Suprapubic skin (tissue), 4 donors: Measurements from ENCODE around the gene MYO9A. TPM values are rescaled to one million over a fixed set of nuclear protein-coding genes. Genes with fewer than 3 reads are reported as not detected.
"Not testable (repeated sequence)": the region's sequence is repeated elsewhere in the genome, so short reads cannot be mapped to it uniquely, and the experiment has no call there.

Source experiments
- DNase-seq, 2 donors: peaks; one replicate each; pipeline ENCODE4 v3.0.0-alpha.2; 2019; ENCODE audit warnings: low spot score in 2 of 2
- H3K27ac ChIP-seq: fragments of 200-600 bp; sonication (generic); one replicate; pipeline ENCODE4 v1.5.1; 2019
- H3K27me3 ChIP-seq: fragments of 200-600 bp; sonication (generic); one replicate; pipeline ENCODE4 v1.5.1; 2019
- H3K36me3 ChIP-seq: fragments of 200-600 bp; sonication (generic); one replicate; pipeline ENCODE4 v1.5.1; 2019
- H3K4me1 ChIP-seq: fragments of 200-600 bp; sonication (generic); one replicate; pipeline ENCODE4 v1.5.1; 2019
- H3K4me3 ChIP-seq: fragments of 200-600 bp; sonication (generic); one replicate; pipeline ENCODE4 v1.5.1; 2019; ENCODE audit warnings: mild to moderate bottlenecking
- H3K9me3 ChIP-seq: fragments of 200-600 bp; sonication (generic); one replicate; pipeline ENCODE4 v1.5.1; 2019
- EP300 ChIP-seq: sonication (generic); formaldehyde crosslinking; IDR thresholded peaks from one replicate; pipeline ENCODE4 v1.6.1; 2017; ENCODE audit warnings: antibody characterized with exemption
- POLR2A ChIP-seq, 2 donors: fragments of 450-650 bp; IDR thresholded peaks; one replicate each; pipeline ENCODE4 v1.6.1; 2017; ENCODE audit warnings: antibody characterized with exemption in 2 of 2, mild to moderate bottlenecking in 2 of 2, moderate library complexity in 2 of 2
- POLR2AphosphoS5 ChIP-seq, 3 donors: sonication (generic); formaldehyde crosslinking; IDR thresholded peaks; one replicate each; pipeline ENCODE4 v1.6.1; 2017; ENCODE audit warnings: antibody characterized with exemption in 3 of 3
- WGBS: methylation state at CpG from one replicate; pipeline ENCODE4 v1.1.5; 2018; 5-methylcytosine and 5-hydroxymethylcytosine counted together
- total RNA-seq, 4 donors: library from RNA; depleted of rRNA; stranded (reverse); fragments of >200 nt; gene quantifications; one replicate each; pipeline ENCODE4 v1.1.0, GENCODE V29; 2016
- TF ChIP-seq, protein P1 (sequence below), 2 donors: fragments of 200-600 bp in 1 of 2; fragments of 450-650 bp in 1 of 2; sonication (generic) in 1 of 2; IDR thresholded peaks; one replicate each; pipeline ENCODE4 v1.5.1; 2016 to 2019; ENCODE audit warnings: antibody characterized with exemption in 2 of 2, mild to moderate bottlenecking in 1 of 2, moderate library complexity in 1 of 2

The MYO9A gene
- total RNA-seq, 4 donors from 2014 or later, result 54.0 to 89.7 (median 61.8) TPM

DNA sequence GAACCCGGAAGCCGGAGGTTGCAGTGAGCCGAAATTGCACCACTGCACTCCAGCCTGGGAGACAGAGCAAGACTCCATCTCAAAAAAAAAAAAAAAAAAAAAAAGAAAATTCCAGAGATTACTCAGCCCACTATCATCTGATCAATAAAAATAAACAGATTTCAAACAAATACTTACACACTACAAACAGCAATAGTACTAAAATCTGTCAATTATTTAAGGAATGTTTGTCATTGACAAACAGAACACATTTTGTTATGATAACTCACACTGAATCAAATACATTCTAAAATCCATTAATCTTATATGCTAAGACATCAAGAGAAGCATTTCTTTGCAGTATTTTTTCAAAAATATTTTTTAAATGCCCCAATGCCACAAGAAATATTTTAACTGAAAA lies 7.6 kb downstream of the MYO9A start:
- peaks cover 13% of the 10 kb centered on the region for H3K4me1 ChIP-seq
- no peak overlapping the region for H3K27ac ChIP-seq

DNA sequence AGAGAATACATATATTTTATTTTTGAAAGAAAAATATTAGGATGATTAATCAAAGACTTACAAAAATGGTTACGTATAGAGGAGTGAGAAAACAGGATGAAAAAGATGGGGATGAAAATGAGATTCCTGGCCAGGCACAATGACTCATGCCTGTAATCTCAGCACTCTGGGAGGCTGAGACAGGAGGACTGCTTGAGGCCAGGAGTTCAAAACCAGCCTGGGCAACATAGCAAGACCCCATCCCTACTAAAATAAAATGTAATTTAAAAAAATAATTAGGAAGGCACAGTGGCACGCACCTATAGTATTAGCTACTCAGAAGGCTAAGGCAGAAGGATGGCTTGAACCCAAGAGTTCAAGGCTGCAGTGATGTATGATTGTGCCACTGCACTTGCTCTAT lies 11.9 kb downstream of the MYO9A start:
- H3K36me3 ChIP-seq, result no peaks in the 10 kb centered on the region
- peaks cover 7% of the 10 kb centered on the region for H3K4me1 ChIP-seq
- no peak overlapping the region for H3K4me3 ChIP-seq
- 88% methylated on average over 2 of the region's 2 CpGs for WGBS
- H3K27me3 ChIP-seq, result no peaks in the 10 kb centered on the region
- TF ChIP-seq EP300 (no peak), POLR2AphosphoS5 (IDR thresholded peaks at IDR 0.05) (no peak), POLR2A (IDR thresholded peaks at IDR 0.05) (no peak)
- TF ChIP-seq, protein P1, sequence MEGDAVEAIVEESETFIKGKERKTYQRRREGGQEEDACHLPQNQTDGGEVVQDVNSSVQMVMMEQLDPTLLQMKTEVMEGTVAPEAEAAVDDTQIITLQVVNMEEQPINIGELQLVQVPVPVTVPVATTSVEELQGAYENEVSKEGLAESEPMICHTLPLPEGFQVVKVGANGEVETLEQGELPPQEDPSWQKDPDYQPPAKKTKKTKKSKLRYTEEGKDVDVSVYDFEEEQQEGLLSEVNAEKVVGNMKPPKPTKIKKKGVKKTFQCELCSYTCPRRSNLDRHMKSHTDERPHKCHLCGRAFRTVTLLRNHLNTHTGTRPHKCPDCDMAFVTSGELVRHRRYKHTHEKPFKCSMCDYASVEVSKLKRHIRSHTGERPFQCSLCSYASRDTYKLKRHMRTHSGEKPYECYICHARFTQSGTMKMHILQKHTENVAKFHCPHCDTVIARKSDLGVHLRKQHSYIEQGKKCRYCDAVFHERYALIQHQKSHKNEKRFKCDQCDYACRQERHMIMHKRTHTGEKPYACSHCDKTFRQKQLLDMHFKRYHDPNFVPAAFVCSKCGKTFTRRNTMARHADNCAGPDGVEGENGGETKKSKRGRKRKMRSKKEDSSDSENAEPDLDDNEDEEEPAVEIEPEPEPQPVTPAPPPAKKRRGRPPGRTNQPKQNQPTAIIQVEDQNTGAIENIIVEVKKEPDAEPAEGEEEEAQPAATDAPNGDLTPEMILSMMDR (IDR thresholded peaks at IDR 0.05), result no peak
- no peak for DNase-seq
- H3K9me3 ChIP-seq, result no peaks in the 10 kb centered on the region
- no peak overlapping the region for H3K27ac ChIP-seq

More for the DNA sequence above, 7.6 kb downstream of the MYO9A start:
- no peak for TF ChIP-seq POLR2A (IDR thresholded peaks at IDR 0.05)
- no peak for TF ChIP-seq EP300
- TF ChIP-seq, protein P1 (IDR thresholded peaks at IDR 0.05), result no peak
- no peak for TF ChIP-seq POLR2AphosphoS5 (IDR thresholded peaks at IDR 0.05)
- H3K4me3 ChIP-seq, result no peak overlapping the region
- DNase-seq, result no peak
- no peaks in the 10 kb centered on the region for H3K9me3 ChIP-seq
- WGBS, result 77% methylated on average over 3 of the region's 3 CpGs
- H3K27me3 ChIP-seq, result no peaks in the 10 kb centered on the region
- H3K36me3 ChIP-seq, result no peaks in the 10 kb centered on the region

DNA sequence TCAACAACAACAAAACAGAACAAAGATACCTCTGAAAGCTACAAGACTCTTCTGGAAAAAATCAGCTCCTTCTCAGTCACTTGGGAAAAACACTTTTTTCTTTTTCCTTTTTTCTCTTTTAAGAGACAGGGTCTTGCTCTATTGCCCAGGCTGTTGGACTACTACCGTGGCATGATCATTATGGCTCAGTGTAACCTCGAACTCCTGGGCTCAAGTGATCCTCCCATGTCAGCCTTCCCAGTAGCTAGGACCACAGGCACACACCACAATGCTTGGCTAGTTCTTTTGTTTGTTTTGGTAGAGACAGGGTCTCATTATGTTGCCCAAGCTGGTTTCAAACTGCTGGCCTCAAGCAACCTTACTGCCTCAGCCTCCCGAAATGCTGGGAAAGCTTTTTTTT lies 12.8 kb downstream of the MYO9A start:
- Histone ChIP-seq H3K4me1 (peaks cover 7% of the 10 kb centered on the region), H3K27ac (no peak overlapping the region), H3K27me3 (no peaks in the 10 kb centered on the region), H3K9me3 (no peaks in the 10 kb centered on the region), H3K4me3 (no peak overlapping the region), H3K36me3 (no peaks in the 10 kb centered on the region)
- TF ChIP-seq, protein P1 (IDR thresholded peaks at IDR 0.05), result no peak
- no peak for TF ChIP-seq POLR2A (IDR thresholded peaks at IDR 0.05)
- no peak for TF ChIP-seq POLR2AphosphoS5 (IDR thresholded peaks at IDR 0.05)
- no peak for TF ChIP-seq EP300
- no peak for DNase-seq
- WGBS, result 83% methylated on average over 3 of the region's 3 CpGs

DNA sequence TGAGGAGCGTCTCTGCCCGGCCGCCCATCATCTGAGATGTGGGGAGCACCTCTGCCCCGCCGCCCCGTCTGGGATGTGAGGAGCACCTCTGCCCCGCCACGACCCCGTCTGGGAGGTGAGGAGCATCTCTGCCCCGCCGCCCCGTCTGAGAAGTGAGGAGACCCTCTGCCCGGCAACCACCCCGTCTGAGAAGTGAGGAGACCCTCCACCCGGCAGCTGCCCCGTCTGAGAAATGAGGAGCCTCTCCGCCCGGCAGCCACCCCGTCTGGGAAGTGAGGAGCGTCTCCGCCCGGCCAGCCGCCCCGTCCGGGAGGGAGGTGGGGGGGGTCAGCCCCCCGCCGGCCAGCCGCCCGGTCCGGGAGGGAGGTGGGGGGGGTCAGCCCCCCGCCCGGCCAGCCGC lies 17.4 kb downstream of the MYO9A start:
- not testable (repeated sequence) for H3K4me1 ChIP-seq, H3K36me3 ChIP-seq, H3K4me3 ChIP-seq, H3K27ac ChIP-seq, DNase-seq, H3K9me3 ChIP-seq, H3K27me3 ChIP-seq
- WGBS, result no CpG with 5 or more reads among the region's 33 CpGs

DNA sequence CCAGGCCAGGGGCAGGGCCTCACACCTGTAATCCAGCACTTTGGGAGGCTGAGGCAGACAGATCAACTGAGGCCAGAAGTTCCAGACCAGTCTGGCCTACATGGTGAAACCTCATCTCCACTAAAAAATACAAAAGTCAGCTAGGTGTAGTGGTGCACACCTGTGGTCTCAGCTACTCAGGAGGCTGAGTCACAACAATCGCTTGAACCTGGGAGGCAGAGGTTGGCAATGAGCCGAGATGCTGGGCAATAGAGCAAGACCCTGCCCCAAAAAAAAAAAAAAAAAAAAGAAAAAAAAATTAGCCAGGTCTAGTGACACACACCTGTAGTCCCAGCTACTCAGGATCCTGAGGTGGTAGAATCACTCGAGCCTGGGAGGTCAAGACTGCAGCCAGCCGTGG lies 18.8 kb downstream of the MYO9A start:
- no peaks in the 10 kb centered on the region for H3K9me3 ChIP-seq
- H3K27ac ChIP-seq, result no peak overlapping the region
- no peak for DNase-seq
- no peaks in the 10 kb centered on the region for H3K27me3 ChIP-seq
- no peak overlapping the region for H3K4me3 ChIP-seq
- TF ChIP-seq POLR2A (IDR thresholded peaks at IDR 0.05), result no peak
- peaks cover 7% of the 10 kb centered on the region for H3K4me1 ChIP-seq
- WGBS, result 69% methylated on average over 4 of the region's 4 CpGs
- H3K36me3 ChIP-seq, result no peaks in the 10 kb centered on the region

DNA sequence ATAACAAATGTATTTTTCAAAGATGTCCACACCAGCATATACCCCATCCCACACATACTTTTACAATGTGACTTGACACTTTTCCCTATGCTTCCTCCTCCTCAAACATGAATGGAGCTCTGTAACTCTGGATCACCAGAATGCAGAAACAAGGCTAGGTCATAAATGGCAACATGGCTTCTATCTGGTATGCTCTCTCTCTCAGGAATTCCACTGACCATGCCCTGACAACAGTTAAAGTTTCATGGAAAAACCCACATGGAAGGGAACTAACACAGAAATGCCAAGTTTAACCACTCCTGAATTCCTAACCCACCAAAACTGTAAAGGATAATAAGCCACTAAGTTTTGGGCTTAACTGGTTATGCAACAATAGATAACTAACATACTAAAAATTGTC lies 19.9 kb downstream of the MYO9A start:
- no peaks in the 10 kb centered on the region for H3K36me3 ChIP-seq
- H3K4me3 ChIP-seq, result no peak overlapping the region
- no peak for DNase-seq
- TF ChIP-seq EP300, result no peak
- TF ChIP-seq, protein P1 (IDR thresholded peaks at IDR 0.05), result no peak
- no peak for TF ChIP-seq POLR2AphosphoS5 (IDR thresholded peaks at IDR 0.05)
- TF ChIP-seq POLR2A (IDR thresholded peaks at IDR 0.05), result no peak
- no peak overlapping the region for H3K27ac ChIP-seq
- peaks cover 1% of the 10 kb centered on the region for H3K4me1 ChIP-seq
- no peaks in the 10 kb centered on the region for H3K27me3 ChIP-seq
- no peaks in the 10 kb centered on the region for H3K9me3 ChIP-seq
